Activated CD4-positive, CD25-positive, alpha-beta regulatory T cell treated with anti-CD3 and anti-CD28 coated beads, Interleukin-2, amount 50 U/mL, for 24 hours (primary cell): ENCODE results near the gene SGSH.
A peak's percentile ranks its signal among the peaks of the same experiment; 100 is the strongest.
"Not testable (repeated sequence)": the region's sequence is repeated elsewhere in the genome, so short reads cannot be mapped to it uniquely, and the experiment has no call there.

Experiments
- ATAC-seq, 2 donors: fragments of 150-1000 bp; cut with Tn5 transposase; one replicate each; pipeline ENCODE4 v1.10.0; 2021; ENCODE audit warnings: mild to moderate bottlenecking in 1 of 2, moderate library complexity in 1 of 2

SGSH gene

DNA sequence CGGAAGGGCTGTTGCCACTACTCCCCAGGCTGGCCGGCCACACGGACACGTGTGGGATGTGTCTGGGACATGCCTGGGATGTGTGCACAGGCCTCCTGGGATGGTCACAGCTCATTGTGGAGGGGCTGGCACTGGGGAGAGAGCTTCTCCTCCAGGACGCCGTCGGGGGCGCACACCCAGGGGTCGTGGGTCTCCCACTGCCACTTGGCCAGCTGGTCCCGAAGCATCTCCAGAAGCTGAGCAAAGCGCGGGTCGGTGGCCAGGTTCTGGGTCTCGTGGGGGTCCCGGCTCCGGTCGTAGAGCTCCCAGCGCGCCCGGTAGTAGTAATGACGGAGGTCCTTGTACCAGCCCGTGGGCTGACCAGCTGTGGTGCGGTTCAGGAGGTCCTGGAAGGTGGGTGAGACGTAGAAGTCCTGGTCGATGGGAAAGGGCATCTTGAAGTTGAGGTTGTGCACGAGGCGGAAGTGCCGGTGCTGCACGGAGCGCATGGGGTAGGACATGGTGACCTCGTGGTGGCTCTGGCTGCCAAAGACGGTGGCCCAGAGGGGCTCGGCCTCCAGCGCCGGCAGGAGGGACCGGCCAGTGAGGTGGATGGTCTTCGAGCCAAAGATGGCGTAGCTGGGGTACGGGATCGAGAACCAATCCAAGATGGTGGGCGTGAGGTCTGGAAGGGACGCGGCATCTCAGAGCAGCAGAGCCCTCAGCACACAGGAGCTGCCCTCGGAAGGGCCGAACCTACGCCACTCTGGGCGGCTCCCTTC, 9.6 kb downstream of the SGSH start:
- ATAC-seq = no peak

DNA sequence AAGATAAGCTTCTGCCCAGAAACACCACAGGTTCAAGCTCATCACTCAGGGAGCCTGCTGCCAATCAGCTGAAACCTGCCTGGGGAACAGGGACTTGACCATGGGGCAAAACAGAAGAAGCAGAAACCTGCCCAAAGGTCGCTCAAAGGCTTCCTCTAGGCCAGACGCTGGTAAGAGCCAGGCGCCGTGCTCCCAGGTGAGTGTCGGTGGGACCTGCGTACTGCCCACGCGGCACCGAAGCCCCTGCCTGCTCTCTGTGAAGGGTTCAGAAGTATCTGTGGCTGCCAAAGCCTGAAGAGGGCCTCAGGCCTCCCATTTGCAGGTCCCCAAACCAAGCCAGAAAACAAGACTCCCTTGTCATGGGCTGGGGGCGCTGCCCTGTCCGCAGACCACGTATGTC, 10.4 kb downstream of the SGSH start:
- ATAC-seq = no peak

DNA sequence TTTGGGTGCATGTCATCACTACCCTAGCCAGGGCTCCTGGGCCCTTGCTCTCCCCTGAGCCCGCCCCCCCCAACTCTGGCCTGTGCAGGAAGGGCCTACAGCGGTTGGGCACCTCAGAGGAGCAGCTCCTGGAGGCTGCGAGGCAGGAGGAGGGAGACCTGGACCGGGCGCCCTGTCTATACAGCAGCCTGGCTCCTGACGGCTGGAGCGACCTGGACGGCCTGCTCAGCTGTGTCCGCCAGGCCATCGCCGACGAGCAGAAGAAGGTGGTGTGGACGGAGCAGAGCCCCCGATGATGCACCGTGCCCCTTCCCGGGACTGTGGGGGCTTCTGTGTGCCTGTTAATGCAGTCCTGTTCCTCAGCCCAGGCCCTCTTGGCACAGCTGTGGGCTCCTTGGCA, 12.1 kb downstream of the SGSH start:
- no peak for ATAC-seq

DNA sequence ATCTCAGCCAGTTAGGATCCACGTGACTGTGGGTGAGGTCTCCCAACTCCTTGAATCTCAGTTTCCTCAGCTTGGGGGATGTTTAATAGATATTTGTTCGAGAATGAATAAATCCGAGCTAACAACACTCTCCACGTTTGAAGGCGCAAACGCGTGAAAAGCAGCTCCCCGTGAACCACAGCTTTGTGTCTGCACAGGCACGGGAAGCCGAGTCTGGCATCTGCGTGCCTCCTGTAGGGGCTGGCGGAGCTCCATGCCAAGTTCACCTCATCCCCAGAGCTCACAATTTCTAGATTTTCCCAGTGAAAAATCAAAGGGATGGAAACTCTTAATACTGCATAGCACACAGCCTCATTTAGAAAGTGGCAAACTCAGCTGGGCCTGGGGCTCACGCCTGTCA, 14.3 kb downstream of the SGSH start:
- ATAC-seq = no peak

DNA sequence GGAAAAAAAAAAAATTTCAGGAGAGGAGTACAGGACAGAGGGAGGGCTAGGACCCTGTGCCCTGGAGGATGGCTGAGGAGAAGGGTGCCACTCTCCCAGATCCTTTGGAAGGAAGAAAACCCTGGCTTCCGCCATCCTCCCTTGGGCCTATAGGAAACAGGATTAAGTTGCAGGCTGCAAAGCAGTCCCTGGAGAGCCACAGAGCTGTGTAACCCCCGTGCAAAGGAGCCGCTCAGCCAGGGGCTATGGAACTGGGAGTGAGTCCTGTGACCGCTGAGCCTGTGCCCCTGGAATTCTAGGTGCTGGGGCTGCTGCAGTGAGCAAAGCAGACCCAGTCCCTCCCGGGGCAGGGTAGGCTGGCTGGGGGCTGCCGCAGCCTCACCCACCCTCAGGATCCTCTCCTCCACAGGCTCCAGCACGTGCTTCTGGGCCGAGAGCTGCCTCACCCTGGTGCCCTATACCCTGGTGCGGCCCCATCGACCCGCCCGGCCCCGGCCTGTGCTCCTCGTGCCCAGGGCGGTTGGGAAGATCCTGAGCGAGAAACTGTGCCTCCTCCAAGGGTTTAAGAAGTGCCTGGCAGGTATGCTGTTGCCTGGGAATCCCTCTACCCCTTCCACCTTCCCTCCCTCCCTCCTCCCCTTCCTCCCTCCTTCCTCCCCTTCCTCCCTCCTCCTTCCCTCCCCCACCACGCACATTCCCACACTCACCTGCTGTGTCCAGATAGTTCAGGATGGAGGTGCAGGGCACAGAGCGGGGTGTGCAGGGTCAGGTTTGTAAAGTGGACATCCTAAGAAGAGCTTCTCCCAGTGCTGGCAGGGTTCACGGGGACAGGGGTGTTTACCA, 15.3 kb downstream of the SGSH start:
- ATAC-seq = no peak

DNA sequence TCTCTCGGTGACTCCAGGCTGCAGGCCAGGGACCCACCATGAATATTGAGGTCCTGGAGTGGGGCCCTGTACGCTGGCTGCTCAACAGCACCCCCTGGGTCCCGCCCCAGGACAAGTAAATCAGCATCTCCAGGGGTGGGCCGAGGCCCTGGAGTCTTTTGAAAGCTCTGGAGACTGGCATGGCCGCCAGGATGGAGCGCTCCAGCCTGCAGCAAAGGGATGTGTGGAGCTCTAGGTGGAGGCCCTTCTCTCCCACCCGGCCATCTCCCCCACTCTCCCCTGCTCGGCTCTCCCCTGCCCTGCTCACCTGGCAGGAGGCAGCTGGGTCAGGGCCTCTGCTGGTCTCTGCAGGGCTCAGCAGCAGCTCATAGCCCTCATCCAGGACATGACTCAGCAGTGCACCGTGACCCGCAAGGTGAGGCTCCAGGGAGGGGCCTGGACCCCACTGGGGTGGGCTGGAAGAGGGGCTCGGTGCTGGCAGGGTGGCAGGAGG, 16.6 kb downstream of the SGSH start:
- no peak for ATAC-seq

DNA sequence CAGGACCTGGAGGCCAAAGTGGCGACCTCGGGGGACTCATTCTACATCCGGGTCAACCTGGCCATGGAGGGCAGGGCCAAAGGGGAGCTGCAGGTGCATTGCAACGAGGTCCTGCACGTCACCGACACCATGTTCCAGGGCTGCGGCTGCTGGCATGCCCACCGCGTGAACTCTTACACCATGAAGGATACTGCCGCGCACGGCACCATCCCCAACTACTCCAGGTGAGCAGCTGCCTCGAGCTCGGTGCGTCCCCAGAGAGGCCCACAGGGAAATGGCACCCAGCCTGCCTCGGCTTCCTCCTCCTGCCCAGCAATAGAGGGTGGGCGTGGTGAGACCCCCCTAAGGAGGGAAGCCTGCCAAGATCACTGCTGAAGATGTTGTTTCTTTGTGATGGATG, 17.9 kb downstream of the SGSH start:
- no peak for ATAC-seq

DNA sequence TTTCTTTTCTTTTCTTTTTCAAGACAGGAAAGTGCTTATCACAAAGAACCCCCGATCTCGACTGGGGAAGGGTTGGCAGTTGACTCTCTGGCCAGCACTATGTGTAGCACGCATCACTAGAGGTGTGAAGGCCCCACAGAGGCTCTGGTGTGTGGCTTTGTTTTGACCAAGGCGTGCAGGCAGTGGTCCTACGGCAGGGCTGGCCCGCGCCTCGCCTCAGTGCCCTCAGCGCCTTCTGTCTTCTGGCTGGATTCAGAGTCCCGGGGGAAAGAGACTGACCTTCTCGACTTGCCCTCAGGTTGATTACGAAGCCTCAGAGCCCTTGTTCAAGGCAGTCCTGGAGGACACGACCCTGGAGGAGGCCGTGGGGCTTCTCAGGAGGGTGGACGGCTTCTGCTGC, 18.7 kb downstream of the SGSH start:
- ATAC-seq = no peak

DNA sequence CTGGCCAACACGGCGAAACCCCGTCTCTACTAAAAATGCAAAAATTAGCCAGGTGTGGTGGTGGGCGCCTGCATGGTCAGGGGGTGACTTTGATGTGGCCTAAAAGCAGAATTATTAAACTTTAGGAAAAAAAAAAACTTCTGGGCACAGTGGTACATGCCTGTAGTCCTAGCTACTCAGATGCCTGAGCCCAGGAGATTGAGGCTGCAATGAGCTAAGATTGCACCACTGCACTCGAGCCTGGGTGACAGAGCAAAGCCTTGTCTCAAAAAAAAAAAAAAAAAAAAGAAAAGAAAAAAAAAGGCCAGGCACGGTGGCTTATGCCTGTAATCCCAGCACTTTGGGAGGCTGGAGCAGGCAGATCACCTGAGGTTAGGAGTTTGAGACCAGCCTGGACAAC, 20.8 kb downstream of the SGSH start:
- not testable (repeated sequence) for ATAC-seq

DNA sequence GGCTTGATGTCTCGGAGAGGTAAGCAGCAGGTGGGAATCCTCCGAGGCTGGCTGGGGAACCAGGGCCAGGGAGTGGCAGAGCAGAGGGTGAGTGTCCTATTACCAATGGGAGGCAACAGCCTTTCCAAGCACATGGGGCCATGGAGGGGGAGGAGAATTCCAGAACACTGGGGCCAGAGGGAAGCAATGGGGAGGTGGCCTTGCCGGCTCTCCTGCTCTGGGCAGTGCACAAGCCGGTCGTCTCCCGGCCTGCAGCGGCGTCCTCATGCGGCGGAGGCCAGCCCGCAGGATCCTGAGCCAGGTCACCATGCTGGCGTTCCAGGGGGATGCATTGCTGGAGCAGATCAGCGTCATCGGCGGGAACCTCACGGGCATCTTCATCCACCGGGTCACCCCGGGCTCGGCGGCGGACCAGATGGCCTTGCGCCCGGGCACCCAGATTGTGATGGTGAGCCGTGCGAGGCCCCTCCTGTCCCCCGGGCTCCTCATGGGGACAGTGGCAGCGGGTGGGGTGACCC, 21.9 kb downstream of the SGSH start:
- no peak for ATAC-seq

DNA sequence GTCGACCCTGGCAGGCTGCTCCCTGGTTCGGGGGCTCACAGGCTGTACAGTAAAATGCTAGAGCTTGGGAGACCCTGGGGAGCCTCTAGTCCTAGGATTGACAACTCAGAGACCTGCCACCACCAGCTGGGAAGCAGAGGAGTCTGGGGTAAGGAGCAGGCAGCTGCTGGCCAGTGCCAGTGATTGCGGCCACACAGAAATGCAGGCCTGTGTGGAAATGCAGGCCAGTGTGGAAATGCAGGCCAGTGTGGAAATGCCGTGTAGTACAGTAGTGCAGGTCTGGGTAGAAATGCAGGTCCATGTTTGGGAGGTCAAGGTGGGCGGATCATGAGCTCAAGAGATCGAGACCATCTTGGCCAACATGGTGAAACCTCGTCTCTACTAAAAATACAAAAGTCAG, 23.5 kb downstream of the SGSH start:
- no peak for ATAC-seq

DNA sequence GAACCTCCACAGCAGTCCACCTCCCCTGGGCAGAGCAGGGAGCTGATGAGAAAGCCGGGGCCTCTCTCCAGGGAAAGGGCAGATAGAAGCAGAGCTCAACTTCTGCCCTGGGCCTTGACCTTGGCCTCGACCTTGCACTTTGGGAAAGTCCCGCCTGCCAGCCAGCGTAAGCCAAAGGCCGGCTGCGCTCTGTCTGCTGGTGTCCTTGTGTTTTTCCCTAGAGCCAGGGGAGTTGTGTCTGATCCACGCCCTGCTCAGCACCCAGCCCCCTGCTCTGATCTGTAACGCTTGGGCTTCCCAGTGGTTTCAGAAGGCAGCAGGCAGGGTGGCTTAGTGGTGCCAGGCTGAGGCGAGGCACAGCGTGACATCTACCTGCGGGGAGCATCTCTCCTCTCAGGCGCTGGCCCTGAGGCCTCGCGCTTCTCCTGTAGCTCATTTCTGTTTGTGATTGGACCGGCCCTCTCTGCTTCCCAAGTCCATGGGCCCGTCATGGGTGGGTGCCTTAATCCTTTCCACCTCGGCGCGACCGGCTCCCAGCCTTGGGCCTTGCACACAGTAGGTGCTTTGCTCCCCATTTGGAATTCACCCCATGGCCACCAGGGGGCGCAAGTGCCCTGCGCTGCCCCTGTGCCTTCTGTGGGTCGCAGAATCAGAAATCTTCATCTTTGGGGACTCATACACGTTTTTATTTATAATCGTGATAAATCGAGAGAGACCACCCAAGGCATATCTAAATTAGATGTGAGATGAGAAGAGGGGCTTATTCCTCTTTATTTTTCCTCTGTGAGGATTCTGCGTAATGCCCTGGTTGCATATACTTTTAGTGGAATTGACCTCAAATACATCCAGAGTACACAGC, 24.2 kb downstream of the SGSH start:
- ATAC-seq = peak; percentile 36 to 41

DNA sequence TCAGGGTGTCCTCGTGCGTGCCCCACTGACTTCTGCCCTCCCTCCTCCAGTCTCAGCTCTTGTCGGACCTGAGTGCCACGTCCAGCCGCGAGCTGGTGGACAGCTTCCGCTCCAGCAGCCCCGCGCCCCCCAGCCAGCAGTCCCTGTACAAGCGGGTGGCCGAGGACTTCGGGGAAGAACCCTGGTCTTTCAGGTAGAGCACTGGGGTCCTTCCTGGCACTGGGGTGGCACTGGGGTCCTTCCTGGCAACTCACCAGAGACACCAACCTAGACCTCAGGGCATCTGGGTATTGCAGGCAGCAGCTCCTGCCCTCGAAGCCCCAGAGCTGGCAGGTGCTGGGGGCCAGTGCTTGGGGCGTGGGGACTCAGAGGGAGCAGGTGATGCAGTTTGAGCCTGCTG, 25.0 kb downstream of the SGSH start:
- no peak for ATAC-seq

DNA sequence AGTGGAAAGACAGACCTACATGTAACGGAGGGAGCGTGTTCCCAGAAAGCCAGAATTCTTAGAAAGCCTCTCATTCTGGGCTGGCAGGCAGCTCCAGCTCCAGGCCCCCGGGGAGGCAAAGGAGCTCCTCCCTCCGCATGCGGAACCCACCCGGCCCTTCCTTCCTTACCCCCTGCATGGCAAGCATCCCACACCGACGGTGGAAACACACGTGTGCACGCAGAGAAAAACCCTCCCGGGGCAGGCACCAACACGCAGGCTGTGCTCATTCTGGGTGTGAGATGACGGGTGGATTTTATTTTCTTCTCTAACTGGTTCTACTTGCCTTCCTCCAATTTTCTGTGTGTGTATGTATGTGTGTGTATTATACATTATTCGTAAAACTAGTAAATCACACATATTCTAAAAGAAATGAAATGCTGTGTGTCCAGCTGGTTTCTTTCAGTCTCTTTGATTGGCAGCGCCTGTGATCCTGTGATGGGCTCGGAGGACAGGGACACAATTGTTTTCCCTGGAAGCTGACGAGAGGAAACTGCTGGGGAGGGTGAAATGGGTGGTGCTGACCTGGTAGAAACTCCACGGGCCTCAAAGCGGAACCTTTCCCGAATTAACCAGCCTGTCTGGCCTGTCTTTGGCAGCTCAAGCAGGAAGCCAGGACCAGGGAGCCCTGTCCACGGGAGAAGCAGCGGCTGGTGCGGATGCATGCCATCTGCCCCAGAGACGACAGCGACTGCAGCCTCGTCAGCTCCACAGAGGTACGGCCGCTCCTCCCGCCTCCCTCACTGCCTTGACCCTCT, 28.1 kb downstream of the SGSH start:
- no peak for ATAC-seq

DNA sequence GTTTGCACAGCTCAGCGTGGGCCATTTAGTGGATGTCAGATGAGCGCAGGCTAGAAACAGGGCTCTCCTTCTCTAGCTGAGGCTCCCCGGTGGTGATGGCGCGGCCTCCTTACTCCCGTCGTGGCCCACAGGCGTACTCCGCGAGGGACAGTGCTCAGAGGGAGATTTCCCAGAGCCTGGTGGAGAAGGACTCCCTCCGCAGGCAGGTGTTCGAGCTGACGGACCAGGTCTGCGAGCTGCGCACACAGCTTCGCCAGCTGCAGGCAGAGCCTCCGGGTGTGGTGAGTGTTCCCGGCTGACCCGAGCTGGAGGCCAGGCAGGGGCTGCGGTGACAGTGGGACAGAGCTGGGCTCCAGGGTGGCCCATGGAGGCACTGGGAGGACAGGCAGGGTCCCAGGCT, 28.9 kb downstream of the SGSH start:
- ATAC-seq = no peak

DNA sequence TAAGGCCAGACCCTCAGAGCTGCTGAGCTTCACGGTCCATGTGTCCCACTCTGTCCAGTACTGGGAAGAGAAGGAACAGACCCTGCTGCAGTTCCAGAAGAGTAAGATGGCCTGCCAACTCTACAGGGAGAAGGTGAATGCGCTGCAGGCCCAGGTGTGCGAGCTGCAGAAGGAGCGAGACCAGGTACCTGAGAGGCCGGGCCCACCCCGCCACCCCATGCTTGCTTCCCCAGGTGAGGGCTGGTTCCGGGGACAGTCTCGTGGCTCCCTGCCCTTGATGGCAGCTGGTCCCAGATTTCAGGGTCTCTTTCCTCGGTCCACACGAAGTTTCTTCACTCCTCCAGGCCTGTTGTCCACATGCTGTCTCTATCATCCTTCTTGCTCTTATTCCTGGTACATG, 29.4 kb downstream of the SGSH start:
- ATAC-seq = no peak

DNA sequence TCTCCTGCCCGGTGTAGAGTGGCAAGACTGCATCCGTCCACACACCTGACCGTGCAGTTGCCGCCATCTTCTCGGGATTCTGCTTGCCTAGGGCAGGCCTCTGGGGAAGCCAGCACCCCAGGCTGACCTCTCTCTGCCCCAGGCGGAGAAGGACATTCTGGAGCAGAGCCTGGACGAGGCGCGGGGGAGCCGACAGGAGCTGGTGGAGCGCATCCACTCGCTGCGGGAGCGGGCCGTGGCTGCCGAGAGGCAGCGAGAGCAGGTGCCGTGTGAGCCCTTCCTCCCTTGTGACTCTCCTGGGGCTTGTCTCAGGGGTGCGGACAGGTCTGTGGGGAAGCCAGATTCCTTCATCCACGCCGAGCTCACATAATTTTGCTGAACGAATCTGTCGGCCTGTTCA, 30.5 kb downstream of the SGSH start:
- ATAC-seq = no peak

DNA sequence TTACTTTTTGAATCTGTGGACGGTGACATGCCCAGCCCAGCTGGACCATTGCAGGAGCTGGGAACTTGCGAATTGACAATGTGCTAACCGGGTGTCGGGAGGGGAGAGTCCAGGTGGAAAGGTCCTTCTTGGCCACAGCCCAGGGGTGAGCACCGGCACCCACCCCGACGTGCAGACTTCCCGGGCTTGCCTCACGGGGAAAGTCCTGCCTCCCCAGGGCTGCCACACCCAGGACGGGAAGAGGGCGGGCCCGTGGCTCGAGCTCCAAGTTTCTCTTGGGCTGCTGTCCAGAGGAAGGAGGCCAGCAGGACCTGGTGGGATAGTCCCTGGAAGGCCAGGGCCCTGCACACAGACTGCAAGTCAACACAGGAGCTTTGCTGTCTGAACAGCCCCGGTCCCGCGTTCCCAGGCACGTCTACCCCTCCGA, 32.6 kb downstream of the SGSH start:
- no peak for ATAC-seq

DNA sequence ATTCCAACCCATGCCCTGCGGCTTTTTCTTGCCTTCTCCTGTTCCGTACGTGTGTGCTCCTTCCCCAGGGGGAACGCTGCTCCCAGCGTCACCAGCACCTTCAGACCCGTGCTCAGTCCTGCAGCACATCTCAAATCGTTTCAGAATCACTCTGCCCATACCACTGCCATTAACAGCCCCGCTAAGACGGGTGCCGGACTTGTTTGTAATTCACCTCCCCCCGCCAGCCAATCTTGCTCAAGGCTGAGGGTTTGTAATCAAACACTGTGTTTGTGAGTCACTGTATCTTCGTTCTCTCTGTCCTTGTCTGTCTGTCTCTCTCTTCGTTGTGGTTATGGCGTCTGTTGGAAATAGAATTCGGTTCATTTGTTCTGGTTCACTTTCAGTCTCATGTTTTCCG, 33.0 kb downstream of the SGSH start:
- ATAC-seq = no peak

DNA sequence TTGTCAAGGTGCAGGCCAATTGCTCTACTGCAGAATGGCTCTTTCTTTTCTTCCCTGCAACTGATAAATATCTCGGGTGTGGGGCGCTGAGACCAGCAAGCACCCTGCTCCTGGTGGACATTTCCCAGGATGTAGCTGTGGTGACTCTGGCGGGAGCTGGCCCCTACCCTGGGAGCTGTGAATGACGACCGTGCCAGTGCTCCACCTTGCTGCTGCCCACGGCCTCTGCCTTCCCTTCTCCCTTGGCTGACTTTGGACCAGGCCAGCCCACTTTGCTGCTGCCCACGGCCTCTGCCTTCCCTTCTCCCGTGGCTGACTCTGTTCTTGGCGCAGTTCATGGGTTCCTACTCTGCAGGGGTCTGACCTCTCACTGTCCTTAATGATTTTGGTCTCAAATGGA, 34.2 kb downstream of the SGSH start:
- ATAC-seq = no peak

DNA sequence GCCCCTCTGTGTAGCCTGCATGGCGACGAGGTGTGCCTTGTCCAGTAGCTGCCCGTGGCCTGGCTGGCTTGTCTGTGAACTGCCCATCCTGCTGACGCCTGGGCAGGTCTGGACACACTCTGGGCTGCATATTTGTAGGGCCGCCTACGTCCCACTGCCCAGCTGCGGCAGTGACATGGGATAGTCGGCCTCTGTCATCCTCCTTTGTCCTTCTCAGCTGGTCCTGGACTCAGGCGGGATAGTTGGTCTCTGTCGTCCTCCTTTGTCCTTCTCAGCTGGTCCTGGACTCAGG, 35.8 kb downstream of the SGSH start:
- ATAC-seq = no peak
